Hepatocyte (in vitro differentiated cells): ENCODE data around the gene MCF2L. TPM values are rescaled to one million over a fixed set of nuclear protein-coding genes. Genes with fewer than 3 reads are reported as not detected.

ENCODE experiments used
- DNase-seq: peaks from one replicate; pipeline ENCODE4 v3.0.0-alpha.2; 2016; ENCODE audit warnings: low spot score
- H2AFZ ChIP-seq: fragments of 200-600 bp; sonication (generic); 2 replicates; pipeline ENCODE4 v1.6.0; 2016; ENCODE audit warnings: antibody characterized with exemption, mild to moderate bottlenecking
- H3K27ac ChIP-seq: fragments of 200-600 bp; sonication (generic); 2 replicates; pipeline ENCODE4 v1.5.1; 2016; ENCODE audit warnings: mild to moderate bottlenecking
- H3K27me3 ChIP-seq: fragments of 200-600 bp; sonication (generic); 2 replicates; pipeline ENCODE4 v1.6.1; 2016
- H3K36me3 ChIP-seq: fragments of 200-600 bp; sonication (generic); replicated peaks from 2 replicates; pipeline ENCODE4 v1.5.1; 2016; ENCODE audit warnings: low read depth; ENCODE audit not compliant: insufficient read depth
- H3K4me1 ChIP-seq: fragments of 200-600 bp; sonication (generic); 2 replicates; pipeline ENCODE4 v1.5.1; 2016; ENCODE audit warnings: mild to moderate bottlenecking, moderate library complexity; ENCODE audit not compliant: insufficient read depth
- H3K4me2 ChIP-seq: fragments of 200-600 bp; sonication (generic); 2 replicates; pipeline ENCODE4 v1.6.0; 2016
- H3K4me3 ChIP-seq: fragments of 200-600 bp; sonication (generic); 2 replicates; pipeline ENCODE4 v1.5.1; 2016; ENCODE audit warnings: mild to moderate bottlenecking
- H3K79me2 ChIP-seq: fragments of 200-600 bp; sonication (generic); 2 replicates; pipeline ENCODE4 v1.6.0; 2017; ENCODE audit warnings: mild to moderate bottlenecking
- H3K9me2 ChIP-seq: fragments of 200-600 bp; sonication (generic); replicated peaks from 2 replicates; pipeline ENCODE4 v1.6.0; 2017; ENCODE audit warnings: mild to moderate bottlenecking; ENCODE audit not compliant: insufficient read depth
- H3K9me3 ChIP-seq: fragments of 200-600 bp; sonication (generic); 2 replicates; pipeline ENCODE4 v1.5.1; 2016; ENCODE audit warnings: low read depth, mild to moderate bottlenecking
- H4K20me1 ChIP-seq: fragments of 200-600 bp; sonication (generic); 2 replicates; pipeline ENCODE4 v1.6.0; 2016; ENCODE audit warnings: mild to moderate bottlenecking; ENCODE audit not compliant: insufficient read depth, poor library complexity, severe bottlenecking
- EZH2 ChIP-seq: fragments of 200-600 bp; sonication (generic); IDR thresholded peaks from 2 replicates; pipeline ENCODE4 v1.6.1; 2016; ENCODE audit warnings: antibody characterized with exemption, mild to moderate bottlenecking, borderline replicate concordance
- EZH2phosphoT487 ChIP-seq: fragments of 200-600 bp; sonication (generic); IDR thresholded peaks from one replicate; pipeline ENCODE4 v1.6.1; 2018; ENCODE audit warnings: antibody characterized with exemption, mild to moderate bottlenecking, low read depth, moderate library complexity; ENCODE audit not compliant: unreplicated experiment, severe bottlenecking
- WGBS: methylation state at CpG from one replicate; pipeline ENCODE4 v1.1.6; 2016; ENCODE audit warnings: low lambda C conversion rate; ENCODE audit errors: missing lambda C conversion rate; 5-methylcytosine and 5-hydroxymethylcytosine counted together
- polyA plus RNA-seq: library from polyadenylated mRNA; unstranded; fragments of >200 nt; fragmentation: Nextera tagmentation; extraction: Ambion mirVana; gene quantifications from 2 replicates; pipeline ENCODE4 v1.2.1, GENCODE V29; 2016
- total RNA-seq: library from RNA; depleted of rRNA; stranded (reverse); fragments of >200 nt; gene quantifications from 2 replicates; pipeline ENCODE4 v1.2.3, GENCODE V29; 2014
- TF ChIP-seq, protein P1 (sequence below): fragments of 200-600 bp; sonication (generic); IDR thresholded peaks from 2 replicates; pipeline ENCODE4 v1.5.1; 2016; ENCODE audit warnings: antibody characterized with exemption, mild to moderate bottlenecking; ENCODE audit not compliant: poor library complexity

The MCF2L gene
- total and polyA plus RNA-seq, 2 experiments from 2014 or later = 11.1 to 22.4 TPM

DNA sequence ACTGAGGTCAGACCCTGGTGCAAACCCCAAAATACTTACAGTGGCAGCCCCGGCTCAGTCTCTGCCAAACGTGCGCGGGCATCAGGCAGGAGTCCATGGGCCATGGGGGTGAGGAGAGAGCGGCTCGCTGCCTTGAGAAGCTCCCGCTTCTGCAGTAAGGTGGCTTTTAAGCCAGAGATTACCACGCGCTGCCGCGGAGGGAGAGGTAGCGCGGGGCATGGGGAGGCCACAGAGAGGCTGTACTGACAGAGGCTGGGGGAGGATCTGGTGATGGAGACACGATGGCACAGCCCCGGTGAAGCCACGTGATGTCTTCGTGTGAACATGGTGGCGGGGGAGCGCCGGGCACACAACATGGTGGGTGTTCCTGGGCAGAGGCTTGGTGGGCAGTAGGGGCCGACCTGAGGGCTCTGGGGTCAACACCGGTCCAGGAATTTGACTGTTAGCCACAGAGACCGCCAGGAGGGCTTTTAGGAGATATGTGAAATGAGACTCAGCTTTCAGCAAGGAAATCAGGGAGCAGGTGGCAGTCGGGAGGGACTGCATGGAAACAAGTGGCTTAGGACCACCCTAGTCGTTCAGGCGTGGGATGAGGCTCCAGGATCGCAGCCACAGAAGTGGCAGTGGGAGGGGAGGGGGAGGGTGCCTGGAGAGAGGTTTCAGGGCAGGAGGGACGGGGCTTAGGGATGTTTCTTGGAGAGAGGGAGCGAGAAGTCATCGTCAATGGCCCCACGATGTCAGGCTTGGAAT is 24.1 kb downstream of the MCF2L start:
- Histone ChIP-seq H3K27me3 (no peaks in the 10 kb centered on the region), H3K36me3 (no peaks in the 10 kb centered on the region), H3K4me2 (no peak overlapping the region), H3K79me2 (no peaks in the 10 kb centered on the region), H3K27ac (no peak overlapping the region), H4K20me1 (no peaks in the 10 kb centered on the region), H3K4me1 (peaks cover 15% of the 10 kb centered on the region), H3K9me2 (no peaks in the 10 kb centered on the region), H3K4me3 (no peak overlapping the region), H2AFZ (no peak overlapping the region), H3K9me3 (no peaks in the 10 kb centered on the region)
- 90% methylated on average over 29 of the region's 31 CpGs for WGBS
- TF ChIP-seq EZH2phosphoT487 = no peak
- no peak for TF ChIP-seq EZH2
- TF ChIP-seq, protein P1, sequence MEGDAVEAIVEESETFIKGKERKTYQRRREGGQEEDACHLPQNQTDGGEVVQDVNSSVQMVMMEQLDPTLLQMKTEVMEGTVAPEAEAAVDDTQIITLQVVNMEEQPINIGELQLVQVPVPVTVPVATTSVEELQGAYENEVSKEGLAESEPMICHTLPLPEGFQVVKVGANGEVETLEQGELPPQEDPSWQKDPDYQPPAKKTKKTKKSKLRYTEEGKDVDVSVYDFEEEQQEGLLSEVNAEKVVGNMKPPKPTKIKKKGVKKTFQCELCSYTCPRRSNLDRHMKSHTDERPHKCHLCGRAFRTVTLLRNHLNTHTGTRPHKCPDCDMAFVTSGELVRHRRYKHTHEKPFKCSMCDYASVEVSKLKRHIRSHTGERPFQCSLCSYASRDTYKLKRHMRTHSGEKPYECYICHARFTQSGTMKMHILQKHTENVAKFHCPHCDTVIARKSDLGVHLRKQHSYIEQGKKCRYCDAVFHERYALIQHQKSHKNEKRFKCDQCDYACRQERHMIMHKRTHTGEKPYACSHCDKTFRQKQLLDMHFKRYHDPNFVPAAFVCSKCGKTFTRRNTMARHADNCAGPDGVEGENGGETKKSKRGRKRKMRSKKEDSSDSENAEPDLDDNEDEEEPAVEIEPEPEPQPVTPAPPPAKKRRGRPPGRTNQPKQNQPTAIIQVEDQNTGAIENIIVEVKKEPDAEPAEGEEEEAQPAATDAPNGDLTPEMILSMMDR = no peak
- DNase-seq = no peak

DNA sequence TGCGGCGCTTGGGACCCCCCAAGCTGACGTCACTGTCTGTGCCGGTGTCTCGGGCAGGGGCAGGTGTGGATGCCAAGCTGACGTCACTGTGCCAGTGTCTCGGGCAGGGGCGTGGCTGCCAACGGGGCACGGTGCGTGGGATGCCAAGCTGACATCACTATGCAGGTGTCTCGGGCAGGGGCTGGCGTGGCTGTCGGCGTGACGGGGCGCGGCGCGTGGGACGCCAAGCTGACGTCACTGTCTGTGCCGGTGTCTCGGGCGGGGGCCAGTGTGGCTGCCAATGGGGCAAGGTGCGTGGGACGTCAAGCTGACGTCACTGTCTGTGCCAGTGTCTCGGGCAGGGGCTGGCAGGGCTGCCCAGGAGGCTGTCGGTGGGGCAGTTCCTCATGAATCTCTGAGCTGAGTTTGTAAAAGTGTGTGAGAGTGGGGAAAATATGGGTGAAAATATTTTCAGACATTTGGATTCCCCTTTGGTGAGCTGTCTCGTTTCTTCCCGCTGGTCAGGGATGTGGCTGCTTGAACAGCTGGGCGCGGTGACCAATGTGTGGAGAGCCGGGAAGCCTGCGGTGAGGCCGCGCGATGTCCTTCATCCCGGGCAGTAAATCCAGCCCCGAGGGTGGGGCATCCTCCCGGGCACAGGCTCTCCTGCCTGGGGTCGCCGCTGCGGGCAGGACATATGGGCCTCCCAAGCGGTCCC is 25.2 kb downstream of the MCF2L start:
- Histone ChIP-seq H4K20me1 (no peaks in the 10 kb centered on the region), H3K4me2 (no peak overlapping the region), H3K27ac (no peak overlapping the region), H3K36me3 (no peaks in the 10 kb centered on the region), H2AFZ (no peak overlapping the region), H3K4me3 (no peak overlapping the region), H3K4me1 (peaks cover 15% of the 10 kb centered on the region), H3K9me3 (no peaks in the 10 kb centered on the region), H3K27me3 (no peaks in the 10 kb centered on the region), H3K9me2 (no peaks in the 10 kb centered on the region), H3K79me2 (no peaks in the 10 kb centered on the region)
- WGBS = 94% methylated on average over 45 of the region's 46 CpGs
- TF ChIP-seq, protein P1 = no peak
- TF ChIP-seq EZH2phosphoT487 (no peak), EZH2 (no peak)
- DNase-seq = no peak

DNA sequence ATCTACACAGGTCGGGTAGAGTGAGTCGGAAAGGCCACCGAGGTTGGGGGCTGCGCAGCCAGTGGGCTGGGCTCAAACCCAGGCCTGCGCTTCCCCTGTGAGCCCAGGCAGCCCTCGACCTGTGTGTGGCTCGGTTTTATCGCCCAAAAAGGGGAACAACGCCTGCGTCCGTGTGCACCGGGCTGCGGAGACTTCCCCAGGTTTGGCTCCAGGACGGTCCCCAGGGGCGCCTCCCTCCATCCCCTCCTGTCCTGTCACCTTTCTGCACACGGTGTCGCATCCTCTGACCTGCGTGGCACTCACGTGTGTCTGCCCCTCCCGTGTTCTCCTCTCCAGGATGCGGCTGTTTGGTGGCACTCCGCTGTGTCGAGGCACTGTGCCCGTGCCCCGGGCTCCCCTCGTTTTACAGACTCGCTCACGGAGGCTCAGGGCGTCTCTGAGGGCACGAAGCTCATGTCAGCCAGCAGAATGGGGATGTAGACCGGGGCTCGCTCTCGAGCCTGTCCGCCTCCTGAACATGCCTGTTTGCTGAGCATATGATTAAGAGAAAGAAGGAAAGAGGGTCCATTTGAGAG is 25.9 kb downstream of the MCF2L start:
- no peak overlapping the region for H3K4me3 ChIP-seq
- H3K27ac ChIP-seq = no peak overlapping the region
- TF ChIP-seq, protein P1 = no peak
- TF ChIP-seq EZH2phosphoT487 = no peak
- no peak for TF ChIP-seq EZH2
- H4K20me1 ChIP-seq = no peaks in the 10 kb centered on the region
- no peak for DNase-seq
- H3K79me2 ChIP-seq = no peaks in the 10 kb centered on the region
- no peaks in the 10 kb centered on the region for H3K9me2 ChIP-seq
- H3K4me1 ChIP-seq = peaks cover 15% of the 10 kb centered on the region
- no peak overlapping the region for H3K4me2 ChIP-seq
- H3K9me3 ChIP-seq = no peaks in the 10 kb centered on the region
- no peak overlapping the region for H2AFZ ChIP-seq
- no peaks in the 10 kb centered on the region for H3K27me3 ChIP-seq
- H3K36me3 ChIP-seq = no peaks in the 10 kb centered on the region
- 95% methylated on average over 33 of the region's 34 CpGs for WGBS
